HepG2 (cell line): ENCODE data around the gene DIS3L2. TPM values are rescaled to one million over a fixed set of nuclear protein-coding genes. Genes with fewer than 3 reads are reported as not detected.

Experiments
- AHDC1 ChIP-seq: sonication (generic); formaldehyde crosslinking; IDR thresholded peaks from 2 replicates; pipeline ENCODE4 v1.5.1; 2020; ENCODE audit warnings: mild to moderate bottlenecking, missing genetic modification reagents, borderline replicate concordance
- FOXJ3 ChIP-seq: sonication (generic); formaldehyde crosslinking; IDR thresholded peaks from 2 replicates; pipeline ENCODE4 v1.4.0; 2020; ENCODE audit warnings: missing genetic modification reagents, mild to moderate bottlenecking, borderline replicate concordance
- HOXA7 ChIP-seq: sonication (generic); formaldehyde crosslinking; IDR thresholded peaks from 2 replicates; pipeline ENCODE4 v1.8.1; 2022; ENCODE audit warnings: mild to moderate bottlenecking, missing genetic modification reagents, moderate library complexity
- KDM5A ChIP-seq: fragments of 200-600 bp; sonication (generic); IDR thresholded peaks from 2 replicates; pipeline ENCODE4 v1.7.0; 2018; ENCODE audit warnings: antibody characterized with exemption, mild to moderate bottlenecking, low read length, borderline replicate concordance
- KMT2A ChIP-seq: sonication (generic); formaldehyde crosslinking; IDR thresholded peaks from 2 replicates; pipeline ENCODE4 v1.4.0; 2020; ENCODE audit warnings: missing genetic modification reagents
- PHF5A ChIP-seq: IDR thresholded peaks from one replicate; pipeline ENCODE4 v1.6.1; 2018; ENCODE audit warnings: low read depth, missing genetic modification reagents; ENCODE audit not compliant: unreplicated experiment
- RFXAP ChIP-seq: sonication (generic); formaldehyde crosslinking; IDR thresholded peaks from 2 replicates; pipeline ENCODE4 v1.4.0; 2020; ENCODE audit warnings: missing genetic modification reagents, borderline replicate concordance
- RXRA ChIP-seq: sonication (generic); formaldehyde crosslinking; IDR thresholded peaks from 2 replicates; pipeline ENCODE4 v1.5.1; 2020; ENCODE audit warnings: missing genetic modification reagents
- TBP ChIP-seq: sonication (generic); formaldehyde crosslinking; IDR thresholded peaks from 2 replicates; pipeline ENCODE4 v1.5.0; 2020; ENCODE audit warnings: missing genetic modification reagents
- ZBTB20 ChIP-seq: sonication (generic); formaldehyde crosslinking; IDR thresholded peaks from 2 replicates; pipeline ENCODE4 v1.8.1; 2023; ENCODE audit warnings: missing genetic modification reagents, low read depth, mild to moderate bottlenecking, borderline replicate concordance
- ZBTB34 ChIP-seq: sonication (generic); formaldehyde crosslinking; IDR thresholded peaks from 2 replicates; pipeline ENCODE4 v1.8.0; 2022; ENCODE audit warnings: mild to moderate bottlenecking, missing genetic modification reagents
- ZFP37 ChIP-seq: sonication (generic); formaldehyde crosslinking; IDR thresholded peaks from 2 replicates; pipeline ENCODE4 v1.4.0; 2020; ENCODE audit warnings: missing genetic modification reagents, borderline replicate concordance
- ZNF138 ChIP-seq: sonication (generic); formaldehyde crosslinking; IDR thresholded peaks from 2 replicates; pipeline ENCODE4 v1.5.0; 2020; ENCODE audit warnings: mild to moderate bottlenecking, low read depth, missing genetic modification reagents
- ZNF329 ChIP-seq: sonication (generic); formaldehyde crosslinking; IDR thresholded peaks from 2 replicates; pipeline ENCODE4 v1.9.0; 2021; ENCODE audit warnings: low read depth, mild to moderate bottlenecking, missing genetic modification reagents
- ZNF354B ChIP-seq: sonication (generic); formaldehyde crosslinking; IDR thresholded peaks from 2 replicates; pipeline ENCODE4 v1.8.0; 2022; ENCODE audit warnings: mild to moderate bottlenecking, missing genetic modification reagents
- ZNF431 ChIP-seq: sonication (generic); formaldehyde crosslinking; IDR thresholded peaks from 2 replicates; pipeline ENCODE4 v1.9.0; 2022; ENCODE audit warnings: missing genetic modification reagents, low read depth, mild to moderate bottlenecking, borderline replicate concordance
- ZNF639 ChIP-seq: conservative IDR thresholded peaks from 2 replicates; pipeline ENCODE4 v1.6.1; 2018; ENCODE audit warnings: missing genetic modification reagents
- ZNF703 ChIP-seq: sonication (generic); formaldehyde crosslinking; IDR thresholded peaks from 2 replicates; pipeline ENCODE4 v1.5.1; 2020; ENCODE audit warnings: missing genetic modification reagents, mild to moderate bottlenecking, moderate library complexity, borderline replicate concordance
- polyA plus RNA-seq, 8 experiments: library from polyadenylated mRNA; depleted of rRNA in 3 of 8; stranded (reverse) in 7 of 8; unstranded in 1 of 8; fragments of >200 nt; fragmentation: Illumina TruSeq in 4 of 8; extraction: Trizol in 4 of 8; gene quantifications; 2 replicates each; pipeline versions ENCODE4 v1.2.1 to v1.2.3, GENCODE V29; 2011 to 2016; ENCODE audit warnings: low read depth in 4 of 8, missing spikeins in 1 of 8, mixed read lengths in 1 of 8; ENCODE audit not compliant: insufficient read depth in 1 of 8
- total RNA-seq, 5 experiments: library from RNA; depleted of rRNA; stranded (reverse); fragments of >200 nt; fragmentation: Illumina TruSeq; extraction: Trizol; gene quantifications; 2 replicates each; pipeline ENCODE4 v1.2.3, GENCODE V29; 2016; ENCODE audit warnings: low read depth in 1 of 5

The DIS3L2 gene
- total and polyA plus RNA-seq, 2 of the 13 experiments (the other 11 are each of a cell fraction or from before 2014, with no cell fraction given) = 7.0 to 23.9 TPM

GRCh38 chr2:231961349-231962166, at the start of gene DIS3L2 (continued):
- TF ChIP-seq ZBTB34 (CRISPR knock-in tag) (peak; percentile 85), ZNF354B (CRISPR knock-in tag) (0 out of 2 replicates have a peak, but pooled peaks have one; percentile 69), HOXA7 (CRISPR knock-in tag) (no peak), TBP (no peak), ZNF703 (peak; percentile 61; the same call in 1 of the 2 replicates), ZNF639 (0 out of 2 replicates have a peak, but pooled peaks have one; percentile 36), KDM5A (peak; percentile 91), ZNF431 (no peak), KMT2A (peak; percentile 100), RFXAP (CRISPR knock-in tag) (peak; percentile 96), ZNF329 (CRISPR knock-in tag) (peak; percentile 80; the same call in 1 of the 2 replicates), RXRA (CRISPR knock-in tag) (peak; percentile 65), AHDC1 (CRISPR knock-in tag) (0 out of 2 replicates have a peak, but pooled peaks have one; percentile 9), PHF5A (CRISPR knock-in tag) (no peak), ZFP37 (CRISPR knock-in tag) (peak; percentile 89; the same call in 1 of the 2 replicates), FOXJ3 (CRISPR knock-in tag) (peak; percentile 70; the same call in 1 of the 2 replicates), ZBTB20 (peak; percentile 61; the same call in 1 of the 2 replicates), ZNF138 (CRISPR knock-in tag) (0 out of 2 replicates have a peak, but pooled peaks have one; percentile 33)
